Measurements from ENCODE around the gene OPRL1. TPM values are rescaled to one million over a fixed set of nuclear protein-coding genes. Genes with fewer than 3 reads are reported as not detected.

The OPRL1 gene
- total RNA-seq, 1 donor from 2014 or later = 10.2 TPM

GRCh38 chr20:64079273-64080012 is 439 bp upstream of the OPRL1 start, which contains the start of gene RGS19:
TSS of gene RGS19 (minus strand) at chr20:64079518. CDS start at chr20:64076886, 2,632 bp downstream.
- Mint-ChIP-seq H3K4me3 (ENCODE audit: unreplicated experiment) (peak within 1 kb of the TSS; percentile 94), H3K27me3 (ENCODE audit: unreplicated experiment) (peaks cover 12% of the 10 kb centered on the region), H3K36me3 (ENCODE audit: low read depth, unreplicated experiment) (no peaks in the 10 kb centered on the region), H3K9me3 (ENCODE audit: unreplicated experiment) (no peaks in the 10 kb centered on the region), H3K4me1 (ENCODE audit: unreplicated experiment) (peaks cover 24% of the 10 kb centered on the region), H3K27ac (ENCODE audit: unreplicated experiment) (no peak within 1 kb of the TSS)
- DNase-seq (ENCODE audit: low spot score) = peak; percentile 76
- no peak for TF ChIP-seq CTCF (IDR thresholded peaks at IDR 0.05; ENCODE audit: unreplicated experiment)

DNA sequence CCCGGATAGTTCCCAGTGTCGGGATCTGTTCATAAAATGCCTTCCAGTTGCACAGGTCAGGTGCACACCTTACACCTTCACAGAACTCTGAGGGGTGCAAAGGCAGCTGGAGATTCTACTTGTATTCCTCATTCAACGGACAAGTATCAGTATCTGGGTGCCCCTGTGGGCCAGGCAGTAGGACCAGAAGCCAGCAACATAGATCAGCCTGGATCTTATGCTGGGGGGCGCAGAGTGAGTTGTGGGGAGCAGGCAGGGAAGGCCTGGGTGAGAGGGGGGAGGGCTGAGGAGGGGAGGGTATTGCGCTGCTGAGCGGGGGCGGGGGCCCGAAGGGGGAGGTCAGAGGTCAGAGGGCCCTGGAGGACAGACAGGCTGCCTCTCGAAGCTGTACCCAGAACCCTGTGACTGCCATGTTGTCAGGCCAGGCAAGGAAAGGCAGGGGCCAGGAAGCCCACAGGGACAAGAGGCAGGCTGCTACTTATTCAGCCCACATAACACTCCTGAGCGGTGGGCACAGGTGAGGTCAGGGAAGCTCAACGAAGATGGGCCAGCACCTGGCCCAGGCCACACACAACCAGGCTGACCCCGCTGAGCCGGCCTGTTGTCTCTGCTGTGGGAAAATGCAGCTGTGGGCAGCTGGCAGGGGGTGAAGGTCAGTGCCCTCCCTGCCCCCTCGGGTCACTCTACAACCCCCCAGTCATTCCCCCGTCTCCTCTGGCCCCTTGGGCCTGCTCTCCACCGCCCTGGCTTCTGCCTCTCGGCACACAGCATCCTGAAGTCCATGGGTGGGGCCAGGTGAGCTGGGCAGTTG is 1.1 kb downstream of the OPRL1 start:
- H3K27ac Mint-ChIP-seq (ENCODE audit: unreplicated experiment) = no peak overlapping the region
- H3K4me1 Mint-ChIP-seq (ENCODE audit: unreplicated experiment) = peaks cover 25% of the 10 kb centered on the region
- H3K4me3 Mint-ChIP-seq (ENCODE audit: unreplicated experiment) = peak overlapping the region; percentile 94
- H3K27me3 Mint-ChIP-seq (ENCODE audit: unreplicated experiment) = peaks cover 15% of the 10 kb centered on the region
- peaks cover 4% of the 10 kb centered on the region for H3K36me3 Mint-ChIP-seq (ENCODE audit: low read depth, unreplicated experiment)
- no peak for TF ChIP-seq CTCF (IDR thresholded peaks at IDR 0.05; ENCODE audit: unreplicated experiment)
- no peak for DNase-seq (ENCODE audit: low spot score)
- H3K9me3 Mint-ChIP-seq (ENCODE audit: unreplicated experiment) = no peaks in the 10 kb centered on the region

DNA sequence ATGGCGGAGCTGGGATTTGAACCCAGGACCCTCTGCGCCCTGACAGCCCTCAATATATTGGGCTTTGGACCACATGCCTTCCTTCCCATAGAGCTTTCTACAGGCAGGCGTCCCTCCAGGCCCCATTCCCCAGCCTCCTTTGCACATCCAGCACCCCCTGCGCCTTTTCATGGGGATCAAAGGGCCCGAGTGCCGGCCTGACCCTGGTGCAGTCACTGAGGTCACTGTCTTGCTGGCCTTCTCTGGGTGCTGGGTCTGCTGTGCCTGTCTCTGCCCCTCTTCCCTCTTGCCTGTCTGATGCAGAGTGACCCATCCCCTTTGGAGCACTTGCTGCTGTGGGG is 1.7 kb downstream of the OPRL1 start:
- peaks cover 25% of the 10 kb centered on the region for H3K4me1 Mint-ChIP-seq (ENCODE audit: unreplicated experiment)
- no peak for TF ChIP-seq CTCF (IDR thresholded peaks at IDR 0.05; ENCODE audit: unreplicated experiment)
- peak overlapping the region; percentile 83 for H3K4me3 Mint-ChIP-seq (ENCODE audit: unreplicated experiment)
- no peak overlapping the region for H3K27ac Mint-ChIP-seq (ENCODE audit: unreplicated experiment)
- no peaks in the 10 kb centered on the region for H3K9me3 Mint-ChIP-seq (ENCODE audit: unreplicated experiment)
- H3K36me3 Mint-ChIP-seq (ENCODE audit: low read depth, unreplicated experiment) = peaks cover 8% of the 10 kb centered on the region
- DNase-seq (ENCODE audit: low spot score) = no peak
- H3K27me3 Mint-ChIP-seq (ENCODE audit: unreplicated experiment) = peaks cover 15% of the 10 kb centered on the region

DNA sequence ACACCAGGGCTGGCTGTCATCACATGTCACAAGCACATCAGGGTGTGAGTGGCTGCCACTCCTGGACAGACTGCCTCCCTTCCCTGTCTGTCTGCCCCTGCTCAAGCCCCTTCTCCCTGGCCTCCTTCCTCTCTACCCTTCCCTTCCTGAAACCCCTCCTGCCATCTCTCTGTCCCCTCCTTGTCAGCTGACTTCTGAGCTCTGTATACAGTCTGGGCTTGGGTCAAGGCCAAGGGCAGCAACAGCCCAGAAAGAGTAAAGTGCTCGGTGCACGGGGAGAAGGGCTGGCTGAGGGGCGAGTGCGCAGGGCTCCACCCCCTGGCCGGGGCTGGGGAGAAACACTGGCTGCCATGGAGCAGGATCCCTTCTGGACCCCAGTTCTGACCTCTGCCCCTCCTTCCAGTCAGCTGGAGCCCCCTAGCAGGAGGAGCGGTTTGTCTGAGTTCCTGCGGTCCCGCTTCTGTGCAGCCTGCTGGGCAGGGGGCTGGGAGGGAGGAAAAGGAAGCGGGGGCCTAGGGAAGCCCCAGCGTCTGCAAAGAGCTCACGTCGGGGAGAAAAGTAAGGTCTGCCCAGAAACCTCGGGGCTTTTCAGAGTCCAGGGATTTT is 2.3 kb downstream of the OPRL1 start:
- peaks cover 8% of the 10 kb centered on the region for H3K36me3 Mint-ChIP-seq (ENCODE audit: low read depth, unreplicated experiment)
- no peak for DNase-seq (ENCODE audit: low spot score)
- peaks cover 25% of the 10 kb centered on the region for H3K4me1 Mint-ChIP-seq (ENCODE audit: unreplicated experiment)
- TF ChIP-seq CTCF (IDR thresholded peaks at IDR 0.05; ENCODE audit: unreplicated experiment) = no peak
- no peaks in the 10 kb centered on the region for H3K9me3 Mint-ChIP-seq (ENCODE audit: unreplicated experiment)
- H3K27ac Mint-ChIP-seq (ENCODE audit: unreplicated experiment) = no peak overlapping the region
- H3K4me3 Mint-ChIP-seq (ENCODE audit: unreplicated experiment) = peak overlapping the region; percentile 83
- H3K27me3 Mint-ChIP-seq (ENCODE audit: unreplicated experiment) = peaks cover 15% of the 10 kb centered on the region

Measured in endothelial cell (in vitro differentiated cells).